C4-2B (cell line): ENCODE measurements around the gene STK11.

Source experiments
- H3K27ac ChIP-seq: fragments of 450-650 bp; 2 replicates; pipeline ENCODE4 v1.5.1; 2017
- ZFX ChIP-seq: fragments of 450-650 bp; IDR thresholded peaks from 2 replicates; pipeline ENCODE4 v1.6.1; 2017
- TF ChIP-seq, protein P1 (sequence below): fragments of 450-650 bp; conservative IDR thresholded peaks from 2 replicates; pipeline ENCODE4 v1.5.1; 2017; ENCODE audit warnings: mild to moderate bottlenecking

STK11 gene

DNA sequence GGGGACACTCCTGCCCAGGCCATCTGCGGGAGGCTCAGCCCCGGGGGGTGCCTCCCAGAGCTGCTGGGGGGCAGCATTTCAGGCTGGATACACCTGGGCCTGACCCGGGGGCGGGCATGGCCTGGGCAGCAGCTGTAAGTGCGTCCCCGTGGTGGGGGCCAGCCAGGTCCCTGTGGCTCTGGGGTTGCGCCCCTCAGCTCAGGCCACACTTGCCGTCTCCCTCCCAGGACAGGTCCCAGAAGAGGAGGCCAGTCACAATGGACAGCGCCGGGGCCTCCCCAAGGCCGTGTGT lies 20.6 kb downstream of the STK11 start:
- no peak for TF ChIP-seq ZFX
- TF ChIP-seq, protein P1, sequence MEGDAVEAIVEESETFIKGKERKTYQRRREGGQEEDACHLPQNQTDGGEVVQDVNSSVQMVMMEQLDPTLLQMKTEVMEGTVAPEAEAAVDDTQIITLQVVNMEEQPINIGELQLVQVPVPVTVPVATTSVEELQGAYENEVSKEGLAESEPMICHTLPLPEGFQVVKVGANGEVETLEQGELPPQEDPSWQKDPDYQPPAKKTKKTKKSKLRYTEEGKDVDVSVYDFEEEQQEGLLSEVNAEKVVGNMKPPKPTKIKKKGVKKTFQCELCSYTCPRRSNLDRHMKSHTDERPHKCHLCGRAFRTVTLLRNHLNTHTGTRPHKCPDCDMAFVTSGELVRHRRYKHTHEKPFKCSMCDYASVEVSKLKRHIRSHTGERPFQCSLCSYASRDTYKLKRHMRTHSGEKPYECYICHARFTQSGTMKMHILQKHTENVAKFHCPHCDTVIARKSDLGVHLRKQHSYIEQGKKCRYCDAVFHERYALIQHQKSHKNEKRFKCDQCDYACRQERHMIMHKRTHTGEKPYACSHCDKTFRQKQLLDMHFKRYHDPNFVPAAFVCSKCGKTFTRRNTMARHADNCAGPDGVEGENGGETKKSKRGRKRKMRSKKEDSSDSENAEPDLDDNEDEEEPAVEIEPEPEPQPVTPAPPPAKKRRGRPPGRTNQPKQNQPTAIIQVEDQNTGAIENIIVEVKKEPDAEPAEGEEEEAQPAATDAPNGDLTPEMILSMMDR: no peak
- no peak overlapping the region for H3K27ac ChIP-seq

DNA sequence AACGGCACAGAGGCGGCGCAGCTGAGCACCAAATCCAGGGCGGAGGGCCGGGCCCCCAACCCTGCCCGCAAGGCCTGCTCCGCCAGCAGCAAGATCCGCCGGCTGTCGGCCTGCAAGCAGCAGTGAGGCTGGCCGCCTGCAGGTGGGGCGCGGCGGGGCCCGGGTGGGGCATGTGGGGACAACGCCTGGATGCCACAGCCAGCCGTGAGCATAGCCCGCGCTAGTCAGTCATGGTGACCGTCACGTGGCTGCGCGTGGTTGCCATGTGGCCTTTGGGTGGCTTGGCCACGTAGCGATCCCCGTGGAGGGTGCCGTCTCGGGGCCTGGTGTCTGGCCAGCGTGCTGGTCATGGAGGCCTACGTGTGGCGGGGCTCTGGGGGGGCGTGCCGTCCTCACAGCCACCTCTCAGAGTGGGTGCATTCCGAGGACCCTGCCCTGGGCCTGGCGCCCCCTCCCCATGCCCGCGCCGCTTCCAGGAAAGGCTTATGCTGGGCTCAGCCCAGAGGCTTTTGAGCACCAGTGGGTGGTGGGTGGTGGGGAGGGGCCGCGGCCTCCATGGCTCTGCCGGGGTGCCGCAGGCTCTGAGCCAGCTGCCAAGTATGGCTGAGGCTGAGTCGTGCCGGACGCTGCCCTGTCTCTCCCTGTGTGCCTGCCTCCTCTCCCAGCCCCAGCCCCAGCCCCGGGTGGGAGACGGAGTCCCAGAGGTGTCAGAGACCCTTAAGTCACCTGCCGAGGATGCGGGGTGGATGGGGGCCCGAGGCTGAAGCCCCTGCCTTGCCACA lies 21.1 kb downstream of the STK11 start:
- TF ChIP-seq, protein P1: no peak
- no peak for TF ChIP-seq ZFX
- H3K27ac ChIP-seq: no peak overlapping the region

DNA sequence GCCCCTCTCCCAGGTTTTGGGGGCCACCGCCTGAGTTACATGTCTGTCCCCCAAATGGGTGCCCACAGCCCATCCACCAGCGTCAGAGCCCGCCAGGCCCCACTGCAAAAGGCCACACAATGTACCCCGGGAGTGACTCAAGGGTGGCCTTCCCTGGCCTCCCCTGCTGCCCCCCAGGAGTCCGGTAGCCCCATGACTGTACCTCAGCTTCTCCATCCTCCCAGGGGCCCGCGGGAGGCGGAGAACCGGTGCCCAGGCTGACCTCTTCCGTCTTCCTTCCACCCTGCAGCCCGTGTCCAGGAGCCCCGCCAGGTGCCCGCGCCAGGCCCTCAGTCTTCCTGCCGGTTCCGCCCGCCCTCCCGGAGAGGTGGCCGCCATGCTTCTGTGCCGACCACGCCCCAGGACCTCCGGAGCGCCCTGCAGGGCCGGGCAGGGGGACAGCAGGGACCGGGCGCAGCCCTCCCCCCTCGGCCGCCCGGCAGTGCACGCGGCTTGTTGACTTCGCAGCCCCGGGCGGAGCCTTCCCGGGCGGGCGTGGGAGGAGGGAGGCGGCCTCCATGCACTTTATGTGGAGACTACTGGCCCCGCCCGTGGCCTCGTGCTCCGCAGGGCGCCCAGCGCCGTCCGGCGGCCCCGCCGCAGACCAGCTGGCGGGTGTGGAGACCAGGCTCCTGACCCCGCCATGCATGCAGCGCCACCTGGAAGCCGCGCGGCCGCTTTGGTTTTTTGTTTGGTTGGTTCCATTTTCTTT lies 21.9 kb downstream of the STK11 start:
- no peak for TF ChIP-seq ZFX
- TF ChIP-seq, protein P1: no peak
- H3K27ac ChIP-seq: no peak overlapping the region

DNA sequence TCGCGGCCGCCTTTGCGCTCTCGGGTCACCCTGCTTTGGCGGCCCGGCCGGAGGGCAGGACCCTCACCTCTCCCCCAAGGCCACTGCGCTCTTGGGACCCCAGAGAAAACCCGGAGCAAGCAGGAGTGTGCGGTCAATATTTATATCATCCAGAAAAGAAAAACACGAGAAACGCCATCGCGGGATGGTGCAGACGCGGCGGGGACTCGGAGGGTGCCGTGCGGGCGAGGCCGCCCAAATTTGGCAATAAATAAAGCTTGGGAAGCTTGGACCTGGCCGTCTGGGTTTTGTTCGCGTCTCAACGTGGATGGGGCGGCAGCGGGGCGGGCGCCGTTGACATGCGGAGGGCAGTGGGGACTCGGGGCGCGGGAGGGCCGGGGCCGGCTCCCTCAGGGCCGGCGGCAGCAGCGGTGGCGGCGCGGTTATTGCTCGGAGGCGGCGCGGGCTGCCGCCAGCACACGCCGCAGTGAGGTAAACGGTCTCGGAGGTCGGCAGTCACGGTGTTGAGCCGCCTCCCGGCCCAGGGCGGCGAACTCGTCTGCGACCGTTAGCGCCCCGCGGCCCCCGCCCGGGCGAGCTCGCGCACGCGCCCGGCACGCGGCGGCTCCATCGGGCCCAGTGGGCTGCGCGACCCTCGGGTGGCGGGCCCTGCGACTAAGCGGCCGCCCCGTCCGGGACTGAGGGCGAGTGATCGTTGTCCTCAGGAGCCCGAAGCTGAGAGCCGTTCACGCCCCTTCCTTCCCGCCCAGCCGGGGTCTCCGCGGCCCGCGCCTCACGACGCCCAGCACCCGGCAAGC lies 22.8 kb downstream of the STK11 start:
- TF ChIP-seq, protein P1: no peak
- TF ChIP-seq ZFX: no peak
- no peak overlapping the region for H3K27ac ChIP-seq

DNA sequence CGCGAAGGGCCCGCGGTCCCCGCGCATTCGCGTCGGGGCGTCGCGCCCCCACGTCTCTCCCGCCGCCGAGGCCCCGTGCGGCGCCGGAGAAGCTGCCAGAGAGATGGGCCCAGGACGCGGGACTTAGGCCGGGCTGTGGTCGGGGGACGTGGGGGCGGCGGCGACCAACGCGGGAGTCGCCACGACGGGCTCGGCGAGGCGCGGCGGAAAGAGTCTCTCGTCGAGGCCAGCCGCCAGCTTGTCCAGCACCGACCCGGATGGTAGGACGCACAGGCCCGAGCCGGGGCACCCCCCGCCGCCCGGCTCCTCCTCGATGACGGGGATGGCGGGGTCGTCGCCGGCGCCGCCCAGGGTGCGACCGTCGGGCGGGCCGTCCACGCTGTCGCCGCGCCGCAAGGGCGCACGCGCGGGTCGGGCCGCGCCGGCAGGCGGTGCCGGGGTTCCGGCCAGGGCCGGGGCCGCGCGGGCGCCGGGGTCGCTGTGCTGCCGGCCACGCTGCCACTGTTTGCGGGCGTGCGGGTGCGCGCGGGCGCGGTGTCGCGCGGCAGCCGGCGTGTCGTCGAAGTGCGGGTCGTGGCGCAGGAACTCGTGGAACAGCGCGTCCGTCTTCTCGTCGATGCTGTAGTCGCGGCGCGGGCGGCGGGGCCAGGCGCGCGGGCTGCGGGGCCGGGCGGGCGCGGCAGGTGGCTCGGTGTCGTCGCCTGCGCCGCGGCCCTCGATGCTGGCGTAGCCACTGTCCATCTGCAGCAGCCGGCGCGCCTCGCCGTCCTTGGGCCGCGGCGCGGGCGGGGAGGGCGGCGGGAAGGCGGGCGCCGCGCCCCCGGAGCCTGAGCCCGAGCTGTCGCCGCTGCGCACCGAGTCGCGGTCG lies 23.7 kb downstream of the STK11 start:
- no peak overlapping the region for H3K27ac ChIP-seq
- TF ChIP-seq, protein P1: no peak
- no peak for TF ChIP-seq ZFX

DNA sequence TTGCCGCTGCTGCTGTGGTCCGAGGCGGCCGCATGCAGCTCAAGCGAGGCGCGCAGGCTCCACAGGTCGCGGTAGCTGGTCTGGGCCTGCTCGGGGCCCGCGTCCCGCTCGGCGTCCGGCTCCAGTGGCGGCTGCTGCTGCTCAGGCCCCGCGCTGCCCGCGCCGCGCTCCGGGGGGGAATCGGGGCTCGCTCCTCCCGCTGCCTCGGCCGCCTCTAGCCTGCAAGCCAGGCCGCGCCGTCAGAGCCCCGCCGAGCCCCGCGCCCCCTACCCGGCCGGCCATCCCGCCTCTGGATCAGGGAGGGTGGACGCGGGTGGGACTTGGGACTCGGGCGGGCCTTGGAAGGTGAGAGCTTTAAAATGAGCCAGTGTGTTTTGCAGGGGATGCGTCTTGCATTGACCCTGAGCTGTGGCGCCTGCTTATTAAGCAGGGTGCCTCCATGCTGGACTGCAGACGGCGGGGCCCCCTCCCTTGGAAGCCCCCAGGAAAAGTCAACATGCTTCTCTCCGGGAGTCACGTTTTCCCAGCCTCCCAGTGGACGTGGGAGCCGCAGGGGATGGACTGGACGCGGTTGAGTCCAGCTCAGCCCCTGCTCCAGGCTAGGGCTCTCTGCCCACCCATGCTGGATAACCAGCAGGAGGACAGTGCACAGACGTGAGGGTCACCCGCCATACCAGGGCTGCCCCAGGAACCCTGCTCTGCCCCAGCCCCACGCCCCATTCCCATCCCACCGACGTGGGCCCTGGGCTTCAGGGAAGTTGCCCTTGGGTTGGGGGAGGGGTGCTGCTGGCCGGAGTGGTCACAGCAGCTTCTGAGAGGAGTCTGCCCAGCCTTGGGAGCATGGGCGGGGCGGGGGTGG lies 24.6 kb downstream of the STK11 start:
- TF ChIP-seq, protein P1: no peak
- no peak for TF ChIP-seq ZFX
- H3K27ac ChIP-seq: no peak overlapping the region
